HG03521 (cell line): Measurements from ENCODE around the gene DCP1B.

Experiments used
- ATAC-seq: cut with Tn5 transposase; IDR thresholded peaks from one replicate; pipeline ENCODE4 v1.9.1; 2021; ENCODE audit warnings: mild to moderate bottlenecking, moderate library complexity; ENCODE audit not compliant: unreplicated experiment

DCP1B gene

GRCh38 chr12:2018391-2018790, 14.1 kb upstream of the DCP1B start:
- ATAC-seq: no peak

- ATAC-seq: no peak
Measured at GRCh38 chr12:2017546-2018337, 13.5 kb upstream of the DCP1B start.

GRCh38 chr12:2016862-2017545, 12.7 kb upstream of the DCP1B start:
- no peak for ATAC-seq

GRCh38 chr12:2014231-2014630, 10.0 kb upstream of the DCP1B start:
- ATAC-seq: no peak

- ATAC-seq: no peak
Measured at GRCh38 chr12:2013527-2014223, 9.4 kb upstream of the DCP1B start.

- no peak for ATAC-seq
Measured at GRCh38 chr12:2013086-2013485, 8.8 kb upstream of the DCP1B start.

- no peak for ATAC-seq
Measured at GRCh38 chr12:2011643-2012607, 7.7 kb upstream of the DCP1B start.

GRCh38 chr12:2009623-2010022, 5.4 kb upstream of the DCP1B start:
- no peak for ATAC-seq

- ATAC-seq: no peak
Measured at GRCh38 chr12:2008677-2009076, 4.4 kb upstream of the DCP1B start.

- no peak for ATAC-seq
Measured at GRCh38 chr12:2003676-2004112, 563 bp downstream of the DCP1B start.

- no peak for ATAC-seq
Measured at GRCh38 chr12:1995205-1995896, 8.9 kb downstream of the DCP1B start.

GRCh38 chr12:1994429-1995143, 9.7 kb downstream of the DCP1B start:
- ATAC-seq: no peak

GRCh38 chr12:1993871-1994371, 10.3 kb downstream of the DCP1B start:
- ATAC-seq: no peak

- ATAC-seq: no peak
Measured at GRCh38 chr12:1993341-1993740, 10.9 kb downstream of the DCP1B start.

- ATAC-seq: no peak
Measured at GRCh38 chr12:1992732-1993131, 11.5 kb downstream of the DCP1B start.

- ATAC-seq: no peak
Measured at GRCh38 chr12:1989111-1989510, 15.1 kb downstream of the DCP1B start.

- ATAC-seq: no peak
Measured at GRCh38 chr12:1984759-1985158, 19.5 kb downstream of the DCP1B start.

GRCh38 chr12:1980282-1980681, 24.0 kb downstream of the DCP1B start:
- no peak for ATAC-seq
